Lower lobe of right lung (tissue), 2 donors: ENCODE results near the gene ARL4D. TPM values are rescaled to one million over a fixed set of nuclear protein-coding genes. Genes with fewer than 3 reads are reported as not detected.

ENCODE experiments used
- ATAC-seq, 2 donors: fragments of 200-7000 bp; cut with Tn5 transposase; one replicate each; pipeline ENCODE4 v1.9.1; 2020 to 2022; ENCODE audit warnings: mild to moderate bottlenecking in 2 of 2, moderate library complexity in 2 of 2
- DNase-seq: peaks from one replicate; pipeline ENCODE4 v3.0.0-alpha.2; 2020
- H3K27ac ChIP-seq: fragments of 200-600 bp; one replicate; pipeline ENCODE4 v1.8.0; 2022
- H3K27me3 ChIP-seq: fragments of 200-600 bp; one replicate; pipeline ENCODE4 v1.8.0; 2022; ENCODE audit warnings: low read depth
- H3K36me3 ChIP-seq: fragments of 200-600 bp; one replicate; pipeline ENCODE4 v1.8.0; 2022; ENCODE audit warnings: mild to moderate bottlenecking
- H3K4me1 ChIP-seq: fragments of 200-600 bp; one replicate; pipeline ENCODE4 v1.8.0; 2022
- H3K4me3 ChIP-seq: fragments of 200-600 bp; one replicate; pipeline ENCODE4 v1.8.0; 2022; ENCODE audit warnings: mild to moderate bottlenecking
- H3K9me3 ChIP-seq: fragments of 200-600 bp; one replicate; pipeline ENCODE4 v1.8.0; 2022
- CTCF ChIP-seq: fragments of 200-600 bp; IDR thresholded peaks from one replicate; pipeline ENCODE4 v1.8.0; 2022; ENCODE audit warnings: antibody characterized with exemption, mild to moderate bottlenecking
- intact Hi-C: fragments of 100-400 bp; cut with DNase I; formaldehyde crosslinking; loops from one replicate; pipeline ENCODE4 v1.11.0; 2022
- total RNA-seq: library from RNA; stranded (reverse); fragmentation: NEBNext Ultra II Directional; extraction: Animal tissue kit (Norgen Biotek cat#: 25700); gene quantifications from one replicate; pipeline ENCODE4 v1.2.1, GENCODE V29; 2021
- donor health status: DM: no; HTN: yes; CAD: no; lungs with severe emphysema.

ARL4D gene
- total RNA-seq, 1 donor from 2014 or later: 12.9 TPM

- Histone ChIP-seq H3K27me3 (no peaks in the 10 kb centered on the region), H3K9me3 (no peaks in the 10 kb centered on the region), H3K27ac (no peak overlapping the region), H3K4me1 (no peaks in the 10 kb centered on the region), H3K36me3 (no peaks in the 10 kb centered on the region), H3K4me3 (no peak overlapping the region)
- ATAC-seq (no peak), DNase-seq (no peak)
- TF ChIP-seq CTCF: no peak
- intact Hi-C loops: no loop called here
Measured at GRCh38 chr17:43438626-43439025, 39.8 kb downstream of the ARL4D start.

GRCh38 chr17:43439041-43439440, 40.2 kb downstream of the ARL4D start:
- Histone ChIP-seq H3K27me3 (no peaks in the 10 kb centered on the region), H3K36me3 (no peaks in the 10 kb centered on the region)
- intact Hi-C loops: no loop called here

DNA sequence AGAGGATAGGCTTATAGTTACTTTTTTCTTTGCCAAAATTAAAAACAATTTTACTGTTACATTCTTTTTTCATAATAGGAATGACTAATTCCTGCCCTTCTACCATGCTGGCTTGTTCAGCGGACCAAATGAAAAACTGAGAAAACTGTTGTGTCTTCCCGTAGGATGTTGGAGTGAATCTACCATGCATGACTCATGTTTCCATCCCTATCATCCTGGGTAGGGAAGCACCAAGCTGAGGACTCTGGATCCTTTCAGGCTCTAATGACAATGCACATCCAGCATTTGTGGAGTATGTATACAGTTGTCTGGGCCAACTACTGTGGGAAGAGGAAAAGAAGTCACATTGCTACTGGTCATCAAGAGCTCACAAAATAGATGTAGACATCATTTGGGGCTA, 43.9 kb downstream of the ARL4D start:
- Histone ChIP-seq H3K4me1 (no peaks in the 10 kb centered on the region), H3K36me3 (no peaks in the 10 kb centered on the region), H3K27ac (no peak overlapping the region), H3K27me3 (no peaks in the 10 kb centered on the region), H3K4me3 (no peak overlapping the region), H3K9me3 (no peaks in the 10 kb centered on the region)
- intact Hi-C loops: no loop called here
- ATAC-seq (no peak), DNase-seq (no peak)
- TF ChIP-seq CTCF: no peak

More at GRCh38 chr17:43439041-43439440, 40.2 kb downstream of the ARL4D start:
- TF ChIP-seq CTCF: no peak
- no peak for ATAC-seq
- no peak for DNase-seq
- H3K4me1 ChIP-seq: no peaks in the 10 kb centered on the region
- no peak overlapping the region for H3K27ac ChIP-seq
- H3K4me3 ChIP-seq: no peak overlapping the region
- no peaks in the 10 kb centered on the region for H3K9me3 ChIP-seq

- no peaks in the 10 kb centered on the region for H3K4me1 ChIP-seq
- no peaks in the 10 kb centered on the region for H3K9me3 ChIP-seq
- no peaks in the 10 kb centered on the region for H3K27me3 ChIP-seq
- TF ChIP-seq CTCF: no peak
- no peak for DNase-seq
- no peaks in the 10 kb centered on the region for H3K36me3 ChIP-seq
- intact Hi-C loops: no loop called here
- ATAC-seq: no peak
- no peak overlapping the region for H3K27ac ChIP-seq
- no peak overlapping the region for H3K4me3 ChIP-seq
Measured at GRCh38 chr17:43443381-43443780, 44.6 kb downstream of the ARL4D start.

DNA sequence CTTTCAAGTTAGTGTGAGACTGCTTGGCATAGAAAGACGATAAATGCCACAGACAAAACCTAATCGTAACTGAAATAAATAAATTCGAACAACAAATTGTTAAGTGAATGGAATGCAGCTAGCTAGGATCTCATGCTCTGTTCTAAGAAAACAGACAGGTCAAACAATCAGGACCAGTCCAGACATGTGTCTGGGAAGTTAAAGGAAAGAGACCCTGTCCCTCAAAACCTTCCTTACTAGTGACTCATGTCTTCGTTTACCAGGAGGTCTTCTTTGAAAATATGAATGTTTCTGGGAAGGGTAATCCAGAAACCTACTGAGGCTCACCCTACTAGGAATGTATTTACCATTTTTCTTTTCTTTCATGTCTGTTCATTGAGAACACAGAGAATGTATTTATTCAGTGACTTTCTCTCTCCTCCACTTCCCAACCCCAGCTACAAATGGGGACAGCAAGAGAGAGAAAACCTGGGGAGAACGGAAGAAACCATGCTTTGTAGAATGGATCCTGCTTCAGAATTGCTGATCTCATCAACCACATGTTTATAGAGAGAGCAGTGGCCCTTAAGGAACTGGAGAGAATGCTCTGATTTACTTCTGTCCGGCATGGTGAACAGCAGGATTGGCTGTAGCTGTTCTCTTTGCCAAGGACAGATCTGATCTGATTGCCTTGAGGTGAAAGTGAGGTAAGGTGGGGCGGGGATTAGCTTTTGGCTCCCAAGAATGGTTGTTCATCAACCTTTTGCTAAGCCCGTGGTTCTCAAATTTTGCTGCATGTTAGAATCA, 45.6 kb downstream of the ARL4D start:
- peaks cover 2% of the 10 kb centered on the region for H3K4me1 ChIP-seq
- no peaks in the 10 kb centered on the region for H3K27me3 ChIP-seq
- no peak for ATAC-seq
- TF ChIP-seq CTCF: no peak
- H3K27ac ChIP-seq: no peak overlapping the region
- no peaks in the 10 kb centered on the region for H3K9me3 ChIP-seq
- intact Hi-C loops: no loop called here
- DNase-seq: no peak
- no peak overlapping the region for H3K4me3 ChIP-seq
- no peaks in the 10 kb centered on the region for H3K36me3 ChIP-seq
